OCI-LY7 (cell line): ENCODE results near the gene RAPGEF5.

Source experiments
- CTCF ChIP-seq: fragments of 200-600 bp; sonication (generic); conservative IDR thresholded peaks from 2 replicates; pipeline ENCODE4 v1.5.1; 2014; ENCODE audit warnings: mild to moderate bottlenecking, antibody characterized with exemption, low read length, moderate library complexity, mixed read lengths
- EZH2phosphoT487 ChIP-seq: fragments of 200-600 bp; sonication (generic); IDR thresholded peaks from 2 replicates; pipeline ENCODE4 v1.6.1; 2018; ENCODE audit warnings: low read depth, borderline replicate concordance, mild to moderate bottlenecking, mixed run types, antibody characterized with exemption, low read length, moderate library complexity, mixed read lengths

- TF ChIP-seq CTCF: no peak
- TF ChIP-seq EZH2phosphoT487: no peak
These were observed 236.4 kb downstream of the RAPGEF5 start for GRCh38 chr7:22120391-22121053.
